Endothelial cell of umbilical vein (primary cell): ENCODE measurements around the gene TMEM109. TPM values are rescaled to one million over a fixed set of nuclear protein-coding genes. Genes with fewer than 3 reads are reported as not detected.

Experiments used
- BruUV-seq: library from RNA; stranded (reverse); fragments of 400-500 nt; replicated peaks from 2 replicates; lab custom pipeline; 2021; lab: Mats Ljungman, UMichigan
- CTCF ChIA-PET: fragments of 300-600, 350-600 bp; sonication (Branson Sonifier 250); formaldehyde crosslinking; loops from one replicate; lab custom pipeline; 2021; ENCODE audit warnings: antibody characterized with exemption, inconsistent platforms; lab: Charles Lee
- POLR2A ChIA-PET: fragments of 300-600, 350-600 bp; sonication (Branson Sonifier 250); formaldehyde crosslinking; loops from one replicate; lab custom pipeline; 2021; ENCODE audit warnings: antibody characterized with exemption, inconsistent platforms; lab: Charles Lee
- DNase-seq: peaks from one replicate; pipeline ENCODE4 v3.0.0-alpha.2; 2011; ENCODE audit warnings: low read depth, low spot score
- FAIRE-seq: peaks from 2 replicates; lab custom pipeline; 2011; peaks lifted over from hg19 to GRCh38; lab: Jason Lieb, UNC
- H2AFZ ChIP-seq: 2 replicates; pipeline ENCODE4 v1.6.0; 2012; ENCODE audit warnings: low read depth, low read length, control low read depth, inconsistent platforms
- H3K27ac ChIP-seq: 2 replicates; pipeline ENCODE4 v1.5.1; 2011; ENCODE audit warnings: low read depth, mild to moderate bottlenecking, control low read depth, low read length, moderate library complexity; ENCODE audit not compliant: insufficient read depth
- H3K27me3 ChIP-seq, 2 experiments: 2 replicates each; pipeline versions ENCODE4 v1.6.0 to v1.6.1; 2011; ENCODE audit warnings: low read length in 2 of 2, mixed read lengths in 1 of 2; ENCODE audit not compliant: control insufficient read depth in 2 of 2, insufficient read depth in 2 of 2
- H3K36me3 ChIP-seq, 2 experiments: 2 replicates in 1 of 2; 3 replicates in 1 of 2; pipeline ENCODE4 v1.5.1; 2011; ENCODE audit warnings: low read length in 2 of 2, mild to moderate bottlenecking in 1 of 2, moderate library complexity in 1 of 2; ENCODE audit not compliant: control insufficient read depth in 2 of 2, insufficient read depth in 2 of 2; ENCODE audit errors: extremely low read depth in 1 of 2
- H3K4me1 ChIP-seq: 3 replicates; pipeline ENCODE4 v1.5.1; 2011; ENCODE audit warnings: mild to moderate bottlenecking, low read length; ENCODE audit not compliant: control insufficient read depth, insufficient read depth; ENCODE audit errors: extremely low read depth
- H3K4me2 ChIP-seq: 2 replicates; pipeline ENCODE4 v1.6.1; 2011; ENCODE audit warnings: low read length, control low read depth, mixed read lengths; ENCODE audit not compliant: insufficient read depth
- H3K4me3 ChIP-seq, 3 experiments: fragments of 200-600 bp in 1 of 3; sonication (generic), shearing (Covaris generic) in 1 of 3; replicated peaks in 1 of 3; 2 replicates each; pipeline ENCODE4 v1.5.1; 2011 to 2016; ENCODE audit warnings: control low read depth in 3 of 3, low read length in 3 of 3, mild to moderate bottlenecking in 2 of 3, inconsistent platforms in 1 of 3, low read depth in 1 of 3, moderate library complexity in 1 of 3; ENCODE audit not compliant: insufficient read depth in 1 of 3
- H3K79me2 ChIP-seq: 2 replicates; pipeline ENCODE4 v1.6.0; 2012; ENCODE audit warnings: low read length, inconsistent platforms; ENCODE audit not compliant: control insufficient read depth, insufficient read depth
- H3K9ac ChIP-seq: replicated peaks from 2 replicates; pipeline ENCODE3; 2011; ENCODE audit warnings: low read length, control low read depth; ENCODE audit not compliant: insufficient read depth; ENCODE audit errors: extremely low read depth
- H3K9me1 ChIP-seq: replicated peaks from 3 replicates; pipeline ENCODE4 v1.6.0; 2011; ENCODE audit warnings: mild to moderate bottlenecking, low read length; ENCODE audit not compliant: control insufficient read depth, insufficient read depth; ENCODE audit errors: extremely low read depth
- H3K9me3 ChIP-seq: replicated peaks from 2 replicates; pipeline ENCODE4 v1.5.1; 2012; ENCODE audit warnings: low read length, inconsistent platforms; ENCODE audit not compliant: control insufficient read depth, insufficient read depth
- H4K20me1 ChIP-seq: replicated peaks from 2 replicates; pipeline ENCODE3; 2011; ENCODE audit warnings: mild to moderate bottlenecking, low read length; ENCODE audit not compliant: control insufficient read depth, insufficient read depth; ENCODE audit errors: extremely low read depth
- CTCF ChIP-seq, 2 donors: IDR thresholded peaks; 1 replicate in 1 of 2; 2 replicates in 1 of 2; pipeline ENCODE4 v1.5.1; 2011; ENCODE audit warnings: low read length in 2 of 2, mild to moderate bottlenecking in 2 of 2, moderate library complexity in 2 of 2, control low read depth in 1 of 2, inconsistent platforms in 1 of 2, low read depth in 1 of 2; ENCODE audit not compliant: insufficient read depth in 1 of 2; ENCODE audit errors: extremely low read depth in 1 of 2
- EZH2 ChIP-seq: IDR thresholded peaks from 2 replicates; pipeline ENCODE4 v1.6.1; 2012; ENCODE audit warnings: borderline replicate concordance, low read depth, mild to moderate bottlenecking, moderate library complexity, low read length, inconsistent platforms; ENCODE audit not compliant: severe bottlenecking
- FOS ChIP-seq: IDR thresholded peaks from 2 replicates; pipeline ENCODE4 v1.6.1; 2011; ENCODE audit warnings: mild to moderate bottlenecking, low read length, moderate library complexity, borderline replicate concordance; ENCODE audit not compliant: insufficient read depth
- GATA2 ChIP-seq: IDR thresholded peaks from 2 replicates; pipeline ENCODE4 v1.7.0; 2011; ENCODE audit warnings: low read depth, mild to moderate bottlenecking, moderate library complexity, mixed read lengths, low read length; ENCODE audit not compliant: insufficient read length, insufficient read depth
- JUN ChIP-seq: IDR thresholded peaks from 2 replicates; pipeline ENCODE4 v1.6.1; 2011; ENCODE audit warnings: borderline replicate concordance, low read depth; ENCODE audit not compliant: insufficient read length, insufficient read depth
- MAX ChIP-seq: IDR thresholded peaks from 2 replicates; pipeline ENCODE4 v1.6.1; 2011; ENCODE audit not compliant: insufficient read depth, insufficient read length
- MYC ChIP-seq: IDR thresholded peaks from one replicate; pipeline ENCODE4 v1.6.1; 2011; ENCODE audit warnings: mild to moderate bottlenecking, low read depth, low read length
- POLR2A ChIP-seq: IDR thresholded peaks from 2 replicates; pipeline ENCODE4 v1.6.1; 2012; ENCODE audit warnings: low read depth, mild to moderate bottlenecking, control low read depth, low read length
- POLR2AphosphoS5 ChIP-seq: IDR thresholded peaks from 2 replicates; pipeline ENCODE4 v1.6.1; 2012; ENCODE audit warnings: low read depth, mild to moderate bottlenecking, control low read depth, low read length, moderate library complexity; ENCODE audit not compliant: insufficient read depth
- dilution Hi-C: fragments of 300-500 bp; cut with MboI; formaldehyde crosslinking; loops from one replicate; pipeline ENCODE4 v1.15.0; 2019; ENCODE audit warnings: low sequenced_read_pairs; ENCODE audit not compliant: extremely low pct_ligation_motif_present
- intact Hi-C: fragments of 100-400 bp; cut with micrococcal nuclease; formaldehyde crosslinking; loops from one replicate; pipeline ENCODE4 v1.10.0; 2022
- polyA plus RNA-seq, 4 experiments: library from polyadenylated mRNA; depleted of rRNA in 3 of 4; stranded (reverse) in 3 of 4; unstranded in 1 of 4; fragments of >200 nt; gene quantifications; 2 replicates each; pipeline versions ENCODE4 v1.2.1 to v1.2.3, GENCODE V29; 2011 to 2012; ENCODE audit warnings: missing spikeins in 1 of 4
- total RNA-seq: library from RNA; stranded (reverse); gene quantifications from 2 replicates; pipeline ENCODE4 v1.2.3, GENCODE V29; 2021

The TMEM109 gene
- total and polyA plus RNA-seq, 2 donors (not counting 3 experiments of a cell fraction or from before 2014, with no cell fraction given), result 143 to 192 TPM

GRCh38 chr11:60957188-60957587 is 43.2 kb downstream of the TMEM109 start:
- TF ChIP-seq GATA2, result no peak
- no peak for TF ChIP-seq MYC
- no peak for TF ChIP-seq MAX
- no peak for TF ChIP-seq POLR2AphosphoS5
- TF ChIP-seq FOS, result no peak
- no peak for TF ChIP-seq JUN
- no peak for TF ChIP-seq EZH2
- no peak for TF ChIP-seq POLR2A
- no peak for TF ChIP-seq CTCF (IDR thresholded peaks at IDR 0.05; ENCODE audit: extremely low read depth in 1 of 2, insufficient read depth in 1 of 2, low read depth in 1 of 2, low read length in 2 of 2)

More at GRCh38 chr11:60957188-60957587, 43.2 kb downstream of the TMEM109 start:
- Histone ChIP-seq H3K4me2 (no peak overlapping the region), H3K36me3 (no peaks in the 10 kb centered on the region), H4K20me1 (no peaks in the 10 kb centered on the region), H3K4me3 (no peak overlapping the region), H3K9me3 (no peaks in the 10 kb centered on the region), H3K9me1 (no peaks in the 10 kb centered on the region), H3K9ac (no peak overlapping the region), H3K4me1 (no peaks in the 10 kb centered on the region), H3K27me3 (peaks cover 7 to 17% of the 10 kb centered on the region in 2 experiments), H2AFZ (no peak overlapping the region), H3K79me2 (no peaks in the 10 kb centered on the region), H3K27ac (no peak overlapping the region)
- DNase-seq (no peak), FAIRE-seq (no peak)
- BruUV-seq, result no TSS peak
- POLR2A ChIA-PET, result no interaction called here
- CTCF ChIA-PET, result no interaction called here
- dilution Hi-C loops, result no loop called here
- intact Hi-C loops, result no loop called here
